Measurements from ENCODE around the gene SLC2A11. TPM values are rescaled to one million over a fixed set of nuclear protein-coding genes. Genes with fewer than 3 reads are reported as not detected.

SLC2A11 gene
- total RNA-seq, 1 experiment from 2014 or later = 3.0 TPM

GRCh38 chr22:23874871-23875270 lies 17.2 kb downstream of the SLC2A11 start:
- H3K4me3 ChIP-seq = no peak overlapping the region
- no peaks in the 10 kb centered on the region for H3K27me3 ChIP-seq (replicated peaks)
- no peaks in the 10 kb centered on the region for H3K9me3 ChIP-seq (replicated peaks)

DNA sequence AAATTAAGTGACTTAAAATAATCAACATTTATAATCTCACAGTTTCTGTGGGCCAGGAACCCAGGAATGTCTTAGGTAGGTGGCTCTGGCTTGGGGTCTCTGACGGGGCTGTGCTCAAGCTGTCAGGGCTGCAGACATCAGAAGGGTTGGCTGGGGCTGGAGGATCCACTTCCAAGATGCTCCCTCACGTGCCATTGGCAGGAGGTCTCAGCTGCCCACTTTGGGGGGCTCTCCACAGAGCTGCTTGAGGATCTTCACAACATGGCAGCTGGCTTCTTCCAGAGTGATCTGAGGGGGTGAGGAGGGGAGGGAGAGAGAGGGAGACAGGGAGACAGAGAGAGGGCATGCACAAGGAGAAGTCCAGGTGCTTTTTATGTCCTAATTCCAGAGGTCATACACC lies 18.1 kb downstream of the SLC2A11 start:
- no peak overlapping the region for H3K27ac ChIP-seq
- no peaks in the 10 kb centered on the region for H3K36me3 ChIP-seq
- no peak for DNase-seq (ENCODE audit: low read depth in 1 of 2, low spot score in 2 of 2)
- H3K4me3 ChIP-seq = no peak overlapping the region
- H3K9me3 ChIP-seq (replicated peaks) = no peaks in the 10 kb centered on the region; the same call in 1 of the 2 replicates
- no peaks in the 10 kb centered on the region for H3K27me3 ChIP-seq (replicated peaks)
- H3K4me1 ChIP-seq (replicated peaks) = no peaks in the 10 kb centered on the region

More at GRCh38 chr22:23874871-23875270, 17.2 kb downstream of the SLC2A11 start:
- H3K4me1 ChIP-seq (replicated peaks) = no peaks in the 10 kb centered on the region
- no peak for DNase-seq (ENCODE audit: low read depth in 1 of 2, low spot score in 2 of 2)
- no peak overlapping the region for H3K27ac ChIP-seq
- H3K36me3 ChIP-seq = no peaks in the 10 kb centered on the region

GRCh38 chr22:23877566-23877965 lies 19.9 kb downstream of the SLC2A11 start:
- Histone ChIP-seq H3K27me3 (replicated peaks) (no peaks in the 10 kb centered on the region), H3K9me3 (replicated peaks) (no peaks in the 10 kb centered on the region; the same call in 1 of the 2 replicates), H3K27ac (no peak overlapping the region)

GRCh38 chr22:23878219-23878618 lies 20.5 kb downstream of the SLC2A11 start:
- Histone ChIP-seq H3K4me3 (no peak overlapping the region), H3K36me3 (no peaks in the 10 kb centered on the region), H3K9me3 (replicated peaks) (no peaks in the 10 kb centered on the region; the same call in 1 of the 2 replicates), H3K4me1 (replicated peaks) (no peaks in the 10 kb centered on the region), H3K27me3 (replicated peaks) (no peaks in the 10 kb centered on the region), H3K27ac (no peak overlapping the region)
- no peak for DNase-seq (ENCODE audit: low read depth in 1 of 2, low spot score in 2 of 2)

More at GRCh38 chr22:23877566-23877965, 19.9 kb downstream of the SLC2A11 start:
- no peak for DNase-seq (ENCODE audit: low read depth in 1 of 2, low spot score in 2 of 2)
- Histone ChIP-seq H3K4me1 (replicated peaks) (no peaks in the 10 kb centered on the region), H3K36me3 (no peaks in the 10 kb centered on the region), H3K4me3 (no peak overlapping the region)

DNA sequence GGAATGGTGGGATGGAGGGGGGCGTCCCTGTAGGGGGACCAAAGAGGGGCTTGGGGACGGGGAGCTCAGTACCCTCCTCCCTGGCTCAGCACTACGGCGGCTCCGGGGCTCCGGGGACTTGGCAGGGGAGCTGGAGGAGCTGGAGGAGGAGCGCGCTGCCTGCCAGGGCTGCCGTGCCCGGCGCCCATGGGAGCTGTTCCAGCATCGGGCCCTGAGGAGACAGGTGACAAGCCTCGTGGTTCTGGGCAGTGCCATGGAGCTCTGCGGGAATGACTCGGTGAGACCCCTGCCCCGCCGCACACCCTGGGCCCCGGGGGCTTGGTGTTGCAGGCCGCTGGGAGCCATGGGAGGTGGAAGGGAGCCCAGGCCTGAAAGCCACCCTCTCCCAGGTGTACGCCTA lies 24.7 kb downstream of the SLC2A11 start:
- no peak for DNase-seq (ENCODE audit: low read depth in 1 of 2, low spot score in 2 of 2)
- H3K4me3 ChIP-seq = no peak overlapping the region
- H3K27ac ChIP-seq = no peak overlapping the region
- H3K9me3 ChIP-seq (replicated peaks) = no peaks in the 10 kb centered on the region; the same call in 1 of the 2 replicates
- no peaks in the 10 kb centered on the region for H3K27me3 ChIP-seq (replicated peaks)
- H3K4me1 ChIP-seq (replicated peaks) = no peaks in the 10 kb centered on the region
- no peaks in the 10 kb centered on the region for H3K36me3 ChIP-seq

DNA sequence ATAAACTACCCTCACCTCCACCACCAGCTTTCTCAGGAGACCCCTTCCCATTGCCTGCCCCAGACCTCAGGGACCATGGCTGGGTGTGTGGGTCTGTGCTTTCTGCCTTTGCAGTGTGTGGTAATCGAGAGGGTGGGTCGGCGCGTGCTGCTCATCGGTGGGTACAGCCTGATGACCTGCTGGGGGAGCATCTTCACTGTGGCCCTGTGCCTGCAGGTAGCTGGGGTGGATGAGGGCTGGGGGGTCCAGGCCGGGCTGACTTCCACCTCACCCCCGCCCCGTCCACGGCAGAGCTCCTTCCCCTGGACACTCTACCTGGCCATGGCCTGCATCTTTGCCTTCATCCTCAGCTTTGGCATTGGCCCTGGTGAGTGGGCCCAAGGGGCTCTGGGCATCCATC lies 26.0 kb downstream of the SLC2A11 start:
- peaks cover 11% of the 10 kb centered on the region for H3K4me1 ChIP-seq (replicated peaks)
- no peak for DNase-seq (ENCODE audit: low read depth in 1 of 2, low spot score in 2 of 2)
- no peaks in the 10 kb centered on the region for H3K36me3 ChIP-seq
- H3K27ac ChIP-seq = no peak overlapping the region
- no peaks in the 10 kb centered on the region for H3K27me3 ChIP-seq (replicated peaks)
- H3K4me3 ChIP-seq = no peak overlapping the region
- no peaks in the 10 kb centered on the region; the same call in 1 of the 2 replicates for H3K9me3 ChIP-seq (replicated peaks)

- Histone ChIP-seq H3K36me3 (no peaks in the 10 kb centered on the region), H3K27ac (no peak overlapping the region)
- DNase-seq (ENCODE audit: low read depth in 1 of 2, low spot score in 2 of 2) = no peak
These were observed 26.5 kb downstream of the SLC2A11 start for GRCh38 chr22:23884140-23884539.

GRCh38 chr22:23888615-23889401 lies 31.1 kb downstream of the SLC2A11 start:
- DNase-seq (ENCODE audit: low read depth in 1 of 2, low spot score in 2 of 2) = peak; percentile 61 to 79
- Histone ChIP-seq H3K27me3 (replicated peaks) (no peaks in the 10 kb centered on the region), H3K27ac (peak overlapping the region; percentile 96), H3K4me3 (no peak overlapping the region), H3K4me1 (replicated peaks) (peaks cover 24% of the 10 kb centered on the region), H3K36me3 (no peaks in the 10 kb centered on the region), H3K9me3 (replicated peaks) (no peaks in the 10 kb centered on the region)

More at GRCh38 chr22:23884140-23884539, 26.5 kb downstream of the SLC2A11 start:
- H3K27me3 ChIP-seq (replicated peaks) = no peaks in the 10 kb centered on the region
- H3K4me3 ChIP-seq = no peak overlapping the region
- peaks cover 16% of the 10 kb centered on the region for H3K4me1 ChIP-seq (replicated peaks)
- H3K9me3 ChIP-seq (replicated peaks) = no peaks in the 10 kb centered on the region; the same call in 1 of the 2 replicates

DNA sequence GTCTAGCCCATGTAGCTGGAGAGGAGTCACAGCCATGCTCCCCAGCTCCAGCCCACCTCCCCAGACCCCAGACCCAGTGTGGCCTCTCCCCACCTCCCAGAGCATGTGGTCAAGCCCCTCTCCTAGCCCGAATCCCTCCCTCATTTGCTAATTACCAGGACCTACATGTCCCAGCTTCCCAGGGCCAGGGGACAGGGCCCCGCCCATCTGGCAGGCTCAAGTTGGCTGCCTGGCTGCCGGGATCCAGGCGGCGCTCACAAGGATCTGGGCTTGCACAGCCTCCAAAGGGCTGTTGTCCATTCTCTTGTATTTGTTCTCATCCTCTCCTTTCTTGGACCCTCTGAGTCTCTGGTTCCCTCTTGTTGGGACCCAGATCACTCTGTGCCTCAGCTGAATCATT lies 31.9 kb downstream of the SLC2A11 start:
- no peaks in the 10 kb centered on the region for H3K27me3 ChIP-seq (replicated peaks)
- no peak for DNase-seq (ENCODE audit: low read depth in 1 of 2, low spot score in 2 of 2)
- no peak overlapping the region; the same call in 1 of the 2 replicates for H3K27ac ChIP-seq
- peaks cover under 1% of the 10 kb centered on the region; the same call in 1 of the 2 replicates for H3K36me3 ChIP-seq
- no peak overlapping the region for H3K4me3 ChIP-seq
- no peaks in the 10 kb centered on the region for H3K9me3 ChIP-seq (replicated peaks)
- peaks cover 27% of the 10 kb centered on the region for H3K4me1 ChIP-seq (replicated peaks)

DNA sequence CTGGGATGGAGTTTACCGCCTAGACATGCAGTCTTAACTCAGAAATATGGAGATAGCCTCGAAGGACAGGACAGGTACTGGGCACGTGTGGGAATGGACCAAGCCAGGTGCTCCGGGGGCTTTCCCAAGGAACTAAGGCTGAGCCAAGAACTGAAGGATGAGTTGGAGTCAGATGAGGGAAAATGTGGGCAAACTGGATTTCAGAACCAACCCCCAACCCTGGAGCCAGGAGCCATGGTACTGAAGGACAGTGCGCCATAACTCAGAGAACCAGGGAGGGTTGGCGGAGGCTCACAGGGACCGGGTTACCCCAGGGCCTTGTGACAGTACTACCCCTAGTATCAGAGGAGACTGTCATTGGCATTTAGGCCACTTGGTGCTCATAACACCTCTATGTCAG lies 34.1 kb downstream of the SLC2A11 start:
- Histone ChIP-seq H3K4me3 (no peak overlapping the region), H3K9me3 (replicated peaks) (no peaks in the 10 kb centered on the region), H3K27ac (no peak overlapping the region), H3K27me3 (replicated peaks) (no peaks in the 10 kb centered on the region), H3K4me1 (replicated peaks) (peaks cover 42% of the 10 kb centered on the region), H3K36me3 (peaks cover 21% of the 10 kb centered on the region)
- no peak for DNase-seq (ENCODE audit: low read depth in 1 of 2, low spot score in 2 of 2)

- Histone ChIP-seq H3K36me3 (peaks cover 25% of the 10 kb centered on the region), H3K27ac (no peak overlapping the region), H3K27me3 (replicated peaks) (no peaks in the 10 kb centered on the region), H3K4me1 (replicated peaks) (peaks cover 42% of the 10 kb centered on the region), H3K9me3 (replicated peaks) (no peaks in the 10 kb centered on the region), H3K4me3 (no peak overlapping the region)
- DNase-seq (ENCODE audit: low read depth in 1 of 2, low spot score in 2 of 2) = no peak
These were observed 34.5 kb downstream of the SLC2A11 start for GRCh38 chr22:23892130-23892529.

GRCh38 chr22:23892706-23893105 lies 35.0 kb downstream of the SLC2A11 start:
- DNase-seq (ENCODE audit: low read depth in 1 of 2, low spot score in 2 of 2) = no peak
- Histone ChIP-seq H3K27me3 (replicated peaks) (no peaks in the 10 kb centered on the region), H3K9me3 (replicated peaks) (no peaks in the 10 kb centered on the region), H3K4me3 (no peak overlapping the region), H3K36me3 (peaks cover 27% of the 10 kb centered on the region), H3K4me1 (replicated peaks) (peaks cover 40% of the 10 kb centered on the region), H3K27ac (no peak overlapping the region)

DNA sequence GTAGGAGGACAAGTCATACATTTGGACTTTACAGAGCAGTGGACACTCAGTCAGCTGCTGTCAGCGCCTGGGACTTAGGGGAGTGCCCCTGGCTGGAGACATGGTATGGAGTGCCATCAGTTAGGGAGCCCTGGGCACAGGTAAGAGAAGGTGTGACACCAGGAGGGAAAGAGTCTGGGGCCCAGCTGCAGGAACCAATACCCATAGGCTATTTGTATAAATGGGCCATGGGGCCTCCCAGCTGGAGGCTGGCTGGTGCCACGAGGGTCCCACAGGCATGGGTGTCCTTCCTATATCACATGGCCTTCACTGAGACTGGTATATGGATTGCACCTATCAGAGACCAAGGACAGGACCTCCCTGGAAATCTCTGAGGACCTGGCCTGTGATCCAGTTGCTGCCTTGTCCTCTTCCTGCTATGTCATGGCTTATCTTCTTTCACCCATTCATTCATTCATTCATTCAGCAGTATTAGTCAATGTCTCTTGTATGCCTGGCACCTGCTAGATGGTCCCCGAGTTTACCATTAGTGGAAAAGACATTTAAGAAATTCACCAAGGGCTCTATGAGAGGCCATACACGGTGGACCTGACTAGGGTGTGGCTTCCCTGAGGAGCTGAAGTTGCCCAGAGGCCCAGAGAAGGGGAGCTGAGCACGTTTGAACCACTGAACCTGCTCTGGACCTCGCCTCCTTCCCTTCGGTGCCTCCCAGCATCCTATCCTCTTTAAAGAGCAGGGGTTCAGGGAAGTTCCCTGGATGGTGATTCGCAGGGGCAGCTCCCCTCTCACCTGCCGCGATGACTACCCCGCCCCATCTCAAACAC lies 35.7 kb downstream of the SLC2A11 start:
- DNase-seq (ENCODE audit: low read depth in 1 of 2, low spot score in 2 of 2) = no peak
- H3K27ac ChIP-seq = peak overlapping the region; percentile 63; the same call in 1 of the 2 replicates
- no peaks in the 10 kb centered on the region for H3K27me3 ChIP-seq (replicated peaks)
- H3K4me3 ChIP-seq = peak overlapping the region; percentile 57
- H3K4me1 ChIP-seq (replicated peaks) = peaks cover 33% of the 10 kb centered on the region
- H3K36me3 ChIP-seq = peaks cover 30% of the 10 kb centered on the region
- no peaks in the 10 kb centered on the region for H3K9me3 ChIP-seq (replicated peaks)

Data from SJSA1 (cell line).